Measurements from ENCODE around the gene BAG5. TPM values are rescaled to one million over a fixed set of nuclear protein-coding genes. Genes with fewer than 3 reads are reported as not detected.

BAG5 gene
- total RNA-seq, 1 experiment from 2014 or later = 22.5 TPM

DNA sequence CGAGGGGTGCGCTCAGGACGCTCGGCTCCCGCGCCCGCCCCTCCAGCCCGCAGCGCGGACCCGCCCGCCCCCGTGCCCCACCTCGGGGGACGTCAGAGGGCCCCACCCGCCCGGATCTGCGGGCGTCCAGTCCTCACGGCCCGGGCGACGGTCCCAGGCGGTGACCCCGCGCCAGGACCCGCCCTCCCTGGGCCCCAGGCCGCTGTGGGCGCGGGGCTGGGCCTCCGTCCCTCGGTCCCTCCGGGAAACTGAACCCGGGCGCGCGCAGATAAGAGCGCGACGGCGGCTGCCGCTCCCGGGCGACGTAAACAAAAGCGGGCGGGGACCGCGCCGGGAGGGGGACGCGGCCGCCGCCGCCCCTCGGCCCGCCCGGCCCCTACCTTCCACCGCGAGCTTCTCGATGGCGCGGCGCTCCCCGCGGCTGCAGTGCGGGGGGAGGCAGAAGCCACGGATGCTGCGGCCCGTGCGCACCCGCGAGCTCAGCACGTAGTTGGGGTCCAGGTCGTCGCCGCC is 41.0 kb downstream of the BAG5 start:
- no peak; the same call in none of the 2 replicates for ATAC-seq

More for the DNA sequence above, 41.0 kb downstream of the BAG5 start:
- ChIA-PET POLR2A (interaction anchor here (0.7 kb wide), 1 partner anchor 36 kb away, joined by 3 read pairs; no protein-coding TSS in a partner anchor), CTCF (interaction anchor here (0.5 to 1.4 kb wide), 2 partner anchors 26 to 97 kb away, joined by 3 to 4 read pairs; no protein-coding TSS in a partner anchor)
- Histone ChIP-seq H3K4me3 (ENCODE audit: low read depth in 2 of 2, low read length in 2 of 2) (peak overlapping the region; percentile 48 to 50), H3K27me3 (ENCODE audit: control insufficient read depth, insufficient read depth, low read length) (no peaks in the 10 kb centered on the region), H3K4me1 (ENCODE audit: control insufficient read depth, insufficient read depth, low read length) (peaks cover 51% of the 10 kb centered on the region), H3K36me3 (ENCODE audit: control insufficient read depth, insufficient read depth, low read length) (no peaks in the 10 kb centered on the region; the same call in 1 of the 2 replicates), H3K27ac (ENCODE audit: low read length) (no peak overlapping the region), H3K9me3 (ENCODE audit: control insufficient read depth, insufficient read depth, low read depth, low read length) (no peaks in the 10 kb centered on the region)
- no TSS peak for BruUV-seq (replicated peaks)
- in situ Hi-C loops (cut with HindIII; ENCODE audit: low pct_unique_long_range_greater_than_20kb, low sequenced_read_pairs) = no loop called here
- no peak for DNase-seq (ENCODE audit: low read depth, low spot score)
- no peak for TF ChIP-seq POLR2AphosphoS5 (IDR thresholded peaks at IDR 0.05; ENCODE audit: low read depth, low read length)
- TF ChIP-seq CTCF (IDR thresholded peaks at IDR 0.05) = no peak; the same call in 1 of the 2 replicates
- no peak; the same call in 1 of the 2 replicates for TF ChIP-seq SIN3A (IDR thresholded peaks at IDR 0.05; ENCODE audit: borderline replicate concordance, insufficient read depth, low read depth, low read length)
- no peak for TF ChIP-seq TCF7L2 (IDR thresholded peaks at IDR 0.05; ENCODE audit: low read depth, low read length)
- TF ChIP-seq REST (IDR thresholded peaks at IDR 0.05; ENCODE audit: insufficient read depth in 1 of 2, low read depth in 2 of 2, low read length in 1 of 2) = no peak
- intact Hi-C loops (cut with micrococcal nuclease; ENCODE audit: unreplicated experiment) = no loop called here
